H1 (cell line): ENCODE results near the gene PRKN. TPM values are rescaled to one million over a fixed set of nuclear protein-coding genes. Genes with fewer than 3 reads are reported as not detected.

Experiments
- CTCF ChIA-PET: fragments of 300-600 bp; sonication (Branson Sonifier 250); formaldehyde crosslinking; loops from one replicate; lab custom pipeline; 2021; ENCODE audit not compliant: partially characterized antibody; lab: Charles Lee
- POLR2A ChIA-PET: fragments of 300-600 bp; sonication (Branson Sonifier 250); formaldehyde crosslinking; loops from one replicate; lab custom pipeline; 2021; ENCODE audit warnings: inconsistent platforms; ENCODE audit not compliant: partially characterized antibody; lab: Charles Lee
- DNase-seq, 2 experiments: peaks; one replicate each; pipeline versions ENCODE4 v3.0.0 to v3.0.0-alpha.2; 2010 to 2022; ENCODE audit warnings: low spot score in 2 of 2, low read depth in 1 of 2, mixed read lengths in 1 of 2
- FAIRE-seq: peaks from 2 replicates; lab custom pipeline; 2011; peaks lifted over from hg19 to GRCh38; lab: Jason Lieb, UNC
- H2AFZ ChIP-seq: 2 replicates; pipeline ENCODE4 v1.8.1; 2012; ENCODE audit warnings: low read length, inconsistent platforms
- H2AK5ac ChIP-seq: 2 replicates; pipeline ENCODE4 v1.6.1; 2013; ENCODE audit warnings: low read depth, low read length
- H2BK120ac ChIP-seq: replicated peaks from 2 replicates; pipeline ENCODE3; 2013; ENCODE audit warnings: low read depth, low read length, inconsistent platforms
- H2BK12ac ChIP-seq: 2 replicates; pipeline ENCODE4 v1.6.1; 2013; ENCODE audit warnings: low read depth, low read length
- H2BK15ac ChIP-seq: 2 replicates; pipeline ENCODE4 v1.6.1; 2013; ENCODE audit warnings: low read length
- H2BK20ac ChIP-seq: 2 replicates; pipeline ENCODE4 v1.6.1; 2013; ENCODE audit warnings: low read length
- H2BK5ac ChIP-seq: 2 replicates; pipeline ENCODE4 v1.6.1; 2013; ENCODE audit warnings: low read depth, low read length
- H3K14ac ChIP-seq: 2 replicates; pipeline ENCODE4 v1.6.1; 2013; ENCODE audit warnings: inconsistent platforms; ENCODE audit not compliant: insufficient read length
- H3K18ac ChIP-seq: 2 replicates; pipeline ENCODE4 v1.6.1; 2013; ENCODE audit warnings: low read length; ENCODE audit errors: extremely low read depth
- H3K23ac ChIP-seq: 2 replicates; pipeline ENCODE4 v1.6.1; 2013; ENCODE audit warnings: inconsistent platforms; ENCODE audit not compliant: insufficient read length
- H3K23me2 ChIP-seq: 2 replicates; pipeline ENCODE4 v1.6.1; 2013; ENCODE audit warnings: low read depth, low read length
- H3K27ac ChIP-seq: 2 replicates; pipeline ENCODE4 v1.6.1; 2011; ENCODE audit warnings: low read depth, low read length, inconsistent platforms
- H3K27me3 ChIP-seq, 4 experiments: replicated peaks in 1 of 4; 1 replicate in 1 of 4; 2 replicates in 3 of 4; pipeline versions ENCODE4 v1.6.1 to v1.8.1; 2011 to 2013; ENCODE audit warnings: low read length in 3 of 4, mild to moderate bottlenecking in 3 of 4, inconsistent platforms in 2 of 4, mixed read lengths in 2 of 4, moderate library complexity in 1 of 4; ENCODE audit not compliant: control insufficient read depth in 3 of 4, insufficient read depth in 3 of 4; ENCODE audit errors: extremely low read depth in 1 of 4
- H3K36me3 ChIP-seq, 4 experiments: 2 replicates each; pipeline versions ENCODE4 v1.6.1 to v1.8.1; 2011 to 2013; ENCODE audit warnings: mild to moderate bottlenecking in 4 of 4, low read length in 3 of 4, moderate library complexity in 2 of 4, control low read depth in 1 of 4, inconsistent platforms in 1 of 4; ENCODE audit not compliant: insufficient read depth in 4 of 4, control insufficient read depth in 2 of 4
- H3K4ac ChIP-seq: replicated peaks from 2 replicates; pipeline ENCODE3; 2013; ENCODE audit warnings: low read length, low read depth, mixed read lengths, inconsistent platforms; ENCODE audit not compliant: insufficient read length
- H3K4me1 ChIP-seq, 4 experiments: replicated peaks in 1 of 4; 1 replicate in 1 of 4; 2 replicates in 3 of 4; pipeline versions ENCODE4 v1.6.1 to v1.8.1; 2011 to 2013; ENCODE audit warnings: low read length in 3 of 4, inconsistent platforms in 2 of 4, mixed read lengths in 1 of 4; ENCODE audit not compliant: insufficient read depth in 4 of 4, control insufficient read depth in 3 of 4
- H3K4me2 ChIP-seq, 2 experiments: 2 replicates each; pipeline versions ENCODE4 v1.6.1 to v1.8.1; 2011 to 2013; ENCODE audit warnings: low read depth in 2 of 2, low read length in 2 of 2, control low read depth in 1 of 2, inconsistent platforms in 1 of 2, mild to moderate bottlenecking in 1 of 2; ENCODE audit not compliant: insufficient read depth in 1 of 2
- H3K4me3 ChIP-seq, 4 experiments: fragments of 200-600, 300-600 bp in 1 of 4; sonication (generic), shearing (Covaris generic), sonication (Bioruptor Twin) in 1 of 4; 2 replicates each; pipeline versions ENCODE4 v1.5.1 to v1.8.1; 2011 to 2016; ENCODE audit warnings: low read length in 4 of 4, low read depth in 3 of 4, control low read depth in 2 of 4, inconsistent platforms in 2 of 4, mild to moderate bottlenecking in 2 of 4, mixed read lengths in 1 of 4, moderate library complexity in 1 of 4; ENCODE audit not compliant: insufficient read depth in 2 of 4; ENCODE audit errors: extremely low read depth in 1 of 4
- H3K56ac ChIP-seq: replicated peaks from 2 replicates; pipeline ENCODE3; 2013; ENCODE audit warnings: low read depth, mild to moderate bottlenecking, mixed read lengths, low read length, inconsistent platforms; ENCODE audit not compliant: insufficient read length
- H3K79me1 ChIP-seq: 2 replicates; pipeline ENCODE4 v1.6.1; 2013; ENCODE audit warnings: low read depth, low read length, control low read depth
- H3K79me2 ChIP-seq, 2 experiments: 2 replicates each; pipeline versions ENCODE4 v1.6.1 to v1.8.1; 2012 to 2013; ENCODE audit warnings: low read length in 2 of 2, mild to moderate bottlenecking in 2 of 2, inconsistent platforms in 1 of 2; ENCODE audit not compliant: insufficient read depth in 2 of 2, control insufficient read depth in 1 of 2
- H3K9ac ChIP-seq, 4 experiments: replicated peaks in 1 of 4; 1 replicate in 1 of 4; 2 replicates in 3 of 4; pipeline versions ENCODE4 v1.6.1 to v1.8.1; 2011 to 2013; ENCODE audit warnings: low read depth in 3 of 4, low read length in 3 of 4, control low read depth in 2 of 4, mild to moderate bottlenecking in 2 of 4, moderate library complexity in 2 of 4, inconsistent platforms in 1 of 4; ENCODE audit errors: extremely low read depth in 1 of 4
- H3K9me3 ChIP-seq, 2 experiments: 2 replicates each; pipeline versions ENCODE4 v1.6.1 to v1.8.1; 2012 to 2013; ENCODE audit warnings: mild to moderate bottlenecking in 2 of 2, moderate library complexity in 2 of 2, control low read depth in 1 of 2, inconsistent platforms in 1 of 2, low read depth in 1 of 2, low read length in 1 of 2, mixed read lengths in 1 of 2; ENCODE audit not compliant: insufficient read depth in 2 of 2
- H4K20me1 ChIP-seq, 2 experiments: replicated peaks in 1 of 2; 2 replicates each; pipeline versions ENCODE3 to v1.8.1; 2011 to 2013; ENCODE audit warnings: inconsistent platforms in 2 of 2, low read length in 2 of 2, mild to moderate bottlenecking in 1 of 2; ENCODE audit not compliant: insufficient read depth in 2 of 2, control insufficient read depth in 1 of 2
- H4K5ac ChIP-seq: 2 replicates; pipeline ENCODE4 v1.6.1; 2013; ENCODE audit warnings: low read length, low read depth, mixed read lengths, inconsistent platforms; ENCODE audit not compliant: insufficient read length
- H4K8ac ChIP-seq: 2 replicates; pipeline ENCODE4 v1.8.0; 2013; ENCODE audit warnings: mild to moderate bottlenecking, moderate library complexity, low read length, inconsistent platforms; ENCODE audit not compliant: insufficient read depth; ENCODE audit errors: extremely low read depth
- H4K91ac ChIP-seq: replicated peaks from 2 replicates; pipeline ENCODE3; 2013; ENCODE audit warnings: low read length, mixed read lengths, inconsistent platforms; ENCODE audit not compliant: insufficient read length
- FOSL1 ChIP-seq: IDR thresholded peaks from 2 replicates; pipeline ENCODE4 v1.6.1; 2011; ENCODE audit warnings: mild to moderate bottlenecking, low read depth, low read length, moderate library complexity; ENCODE audit not compliant: insufficient read depth
- KDM4A ChIP-seq: IDR thresholded peaks from one replicate; pipeline ENCODE4 v1.7.1; 2012; ENCODE audit warnings: low read depth, mild to moderate bottlenecking, moderate library complexity, low read length, inconsistent platforms; ENCODE audit not compliant: severe bottlenecking
- POLR2AphosphoS5 ChIP-seq: IDR thresholded peaks from 2 replicates; pipeline ENCODE4 v1.6.1; 2011; ENCODE audit warnings: low read depth, low read length
- SP1 ChIP-seq: IDR thresholded peaks from 2 replicates; pipeline ENCODE4 v1.6.1; 2011; ENCODE audit warnings: low read depth, low read length
- SP4 ChIP-seq: IDR thresholded peaks from 2 replicates; pipeline ENCODE4 v1.6.1; 2012; ENCODE audit warnings: low read length, inconsistent platforms
- WGBS, 2 experiments: shearing (Covaris generic) in 1 of 2; methylation state at CpG; one replicate each; pipeline versions ENCODE4 v1.1.6 to v1.1.7; 2013 to 2015; ENCODE audit warnings: low lambda C conversion rate in 2 of 2, mixed read lengths in 2 of 2, inconsistent platforms in 1 of 2, low coverage in 1 of 2, missing lambda C conversion rate in 1 of 2; ENCODE audit not compliant: insufficient replicate concordance in 2 of 2, insufficient coverage in 1 of 2, insufficient read length in 1 of 2; ENCODE audit errors: extremely low coverage in 1 of 2, missing lambda C conversion rate in 1 of 2; 5-methylcytosine and 5-hydroxymethylcytosine counted together
- polyA plus RNA-seq, 7 experiments: library from polyadenylated mRNA; depleted of rRNA in 3 of 7; stranded (reverse) in 5 of 7; unstranded in 2 of 7; fragments of >200 nt in 5 of 7; fragments of 200-250 nt in 2 of 7; gene quantifications; 1 replicate in 5 of 7; 2 replicates in 1 of 7; 4 replicates in 1 of 7; pipeline versions ENCODE4 v1.2.1 to v1.2.3, GENCODE V29; 2011 to 2013; ENCODE audit warnings: missing spikeins in 2 of 7, mixed read lengths in 2 of 7
- total RNA-seq: library from RNA; stranded (reverse); fragmentation: NEBNext Ultra II Directional; extraction: Animal tissue kit (Norgen Biotek cat#: 25700); gene quantifications from 2 replicates; pipeline ENCODE4 v1.2.1, GENCODE V29; 2021
- TF ChIP-seq, protein P1 (sequence below): IDR thresholded peaks from 2 replicates; pipeline ENCODE4 v1.6.1; 2012; ENCODE audit warnings: low read length, inconsistent platforms
- TF ChIP-seq, protein P2 (sequence below): IDR thresholded peaks from 2 replicates; pipeline ENCODE4 v1.6.1; 2011; ENCODE audit warnings: low read depth, mild to moderate bottlenecking, low read length; ENCODE audit not compliant: insufficient read depth

The PRKN gene
- total and polyA plus RNA-seq, 2 of the 8 experiments (the other 6 are each of a cell fraction or from before 2014, with no cell fraction given) = 0.13 to 0.29 TPM

DNA sequence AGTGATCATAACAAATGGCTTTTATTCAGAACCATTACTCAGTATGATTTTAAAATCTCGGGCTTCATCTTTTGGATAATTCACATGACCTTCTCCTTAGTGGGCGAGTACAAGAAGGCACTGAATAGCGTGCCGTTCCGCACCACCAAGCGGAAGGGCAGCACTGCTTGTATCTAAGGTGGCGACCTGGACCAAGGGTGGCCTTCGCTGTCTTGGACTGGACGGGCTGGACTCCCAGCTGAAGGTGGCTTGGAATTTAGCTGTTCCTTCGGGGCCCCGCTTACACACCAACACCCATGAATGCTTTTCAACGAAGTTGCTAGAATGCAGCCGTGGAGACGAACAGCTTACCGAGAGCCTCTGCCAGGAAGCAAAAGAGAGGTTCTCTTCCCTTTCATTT lies 1285.1 kb downstream of the PRKN start:
- Histone ChIP-seq H3K27ac (no peak overlapping the region), H2BK20ac (no peak overlapping the region), H3K23ac (no peak overlapping the region), H2BK12ac (no peak overlapping the region), H3K18ac (no peak overlapping the region), H3K27me3 (peaks cover 0 to 4% (median under 1%) of the 10 kb centered on the region in 4 experiments; a peak in 1 of 7 replicates), H3K14ac (no peak overlapping the region), H4K91ac (no peak overlapping the region), H3K4me3 (no peak overlapping the region), H3K4ac (no peak overlapping the region), H4K20me1 (no peaks in the 10 kb centered on the region), H4K5ac (no peak overlapping the region), H2BK120ac (no peak overlapping the region), H4K8ac (no peak overlapping the region), H3K56ac (no peak overlapping the region), H3K79me2 (no peaks in the 10 kb centered on the region), H2BK5ac (no peak overlapping the region), H2AK5ac (no peak overlapping the region), H3K79me1 (no peaks in the 10 kb centered on the region), H3K4me2 (no peak overlapping the region), H2AFZ (no peak overlapping the region), H3K9ac (no peak overlapping the region), H3K23me2 (no peaks in the 10 kb centered on the region), H3K9me3 (no peaks in the 10 kb centered on the region), H2BK15ac (no peak overlapping the region), H3K36me3 (no peaks in the 10 kb centered on the region), H3K4me1 (peaks cover 2 to 9% (median 6%) of the 10 kb centered on the region in 4 experiments; a peak in 5 of 7 replicates)
- POLR2A ChIA-PET = no interaction called here
- DNase-seq (no peak), FAIRE-seq (no peak)
- WGBS, 2 experiments = 92% methylated on average over 15 of the region's 15 CpGs; no CpG with 5 or more reads in 1 of the 2 experiments
- CTCF ChIA-PET = interaction anchor here (2.5 kb wide), 1 partner anchor 24 kb away, joined by 9 read pairs; no protein-coding TSS in a partner anchor
- TF ChIP-seq, protein P1, sequence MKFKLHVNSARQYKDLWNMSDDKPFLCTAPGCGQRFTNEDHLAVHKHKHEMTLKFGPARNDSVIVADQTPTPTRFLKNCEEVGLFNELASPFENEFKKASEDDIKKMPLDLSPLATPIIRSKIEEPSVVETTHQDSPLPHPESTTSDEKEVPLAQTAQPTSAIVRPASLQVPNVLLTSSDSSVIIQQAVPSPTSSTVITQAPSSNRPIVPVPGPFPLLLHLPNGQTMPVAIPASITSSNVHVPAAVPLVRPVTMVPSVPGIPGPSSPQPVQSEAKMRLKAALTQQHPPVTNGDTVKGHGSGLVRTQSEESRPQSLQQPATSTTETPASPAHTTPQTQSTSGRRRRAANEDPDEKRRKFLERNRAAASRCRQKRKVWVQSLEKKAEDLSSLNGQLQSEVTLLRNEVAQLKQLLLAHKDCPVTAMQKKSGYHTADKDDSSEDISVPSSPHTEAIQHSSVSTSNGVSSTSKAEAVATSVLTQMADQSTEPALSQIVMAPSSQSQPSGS = no peak
- TF ChIP-seq SP1 (no peak), FOSL1 (no peak), SP4 (no peak), POLR2AphosphoS5 (no peak), KDM4A (no peak)
- TF ChIP-seq, protein P2, sequence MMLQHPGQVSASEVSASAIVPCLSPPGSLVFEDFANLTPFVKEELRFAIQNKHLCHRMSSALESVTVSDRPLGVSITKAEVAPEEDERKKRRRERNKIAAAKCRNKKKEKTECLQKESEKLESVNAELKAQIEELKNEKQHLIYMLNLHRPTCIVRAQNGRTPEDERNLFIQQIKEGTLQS = no peak
